ENCODE measurements around the gene CARMIL1.

- TF ChIP-seq, protein P1, sequence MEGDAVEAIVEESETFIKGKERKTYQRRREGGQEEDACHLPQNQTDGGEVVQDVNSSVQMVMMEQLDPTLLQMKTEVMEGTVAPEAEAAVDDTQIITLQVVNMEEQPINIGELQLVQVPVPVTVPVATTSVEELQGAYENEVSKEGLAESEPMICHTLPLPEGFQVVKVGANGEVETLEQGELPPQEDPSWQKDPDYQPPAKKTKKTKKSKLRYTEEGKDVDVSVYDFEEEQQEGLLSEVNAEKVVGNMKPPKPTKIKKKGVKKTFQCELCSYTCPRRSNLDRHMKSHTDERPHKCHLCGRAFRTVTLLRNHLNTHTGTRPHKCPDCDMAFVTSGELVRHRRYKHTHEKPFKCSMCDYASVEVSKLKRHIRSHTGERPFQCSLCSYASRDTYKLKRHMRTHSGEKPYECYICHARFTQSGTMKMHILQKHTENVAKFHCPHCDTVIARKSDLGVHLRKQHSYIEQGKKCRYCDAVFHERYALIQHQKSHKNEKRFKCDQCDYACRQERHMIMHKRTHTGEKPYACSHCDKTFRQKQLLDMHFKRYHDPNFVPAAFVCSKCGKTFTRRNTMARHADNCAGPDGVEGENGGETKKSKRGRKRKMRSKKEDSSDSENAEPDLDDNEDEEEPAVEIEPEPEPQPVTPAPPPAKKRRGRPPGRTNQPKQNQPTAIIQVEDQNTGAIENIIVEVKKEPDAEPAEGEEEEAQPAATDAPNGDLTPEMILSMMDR (IDR thresholded peaks at IDR 0.05 in 8 of 11, conservative IDR thresholded peaks at IDR 0.05 in 3 of 11) = no peak
- no peak for TF ChIP-seq POLR2A (IDR thresholded peaks at IDR 0.05)
- no peak for TF ChIP-seq POLR2AphosphoS5 (IDR thresholded peaks at IDR 0.05)
Observed at GRCh38 chr6:25292384-25292783, 13.2 kb downstream of the CARMIL1 start.

Data from spleen (tissue), 7 donors.